Right cardiac atrium (tissue), 5 donors: ENCODE data around the gene TRPM5. TPM values are rescaled to one million over a fixed set of nuclear protein-coding genes. Genes with fewer than 3 reads are reported as not detected.
"Not testable (repeated sequence)": the region's sequence is repeated elsewhere in the genome, so short reads cannot be mapped to it uniquely, and the experiment has no call there.

Source experiments
- ATAC-seq, 2 donors: fragments of 200-7000 bp; cut with Tn5 transposase; one replicate each; pipeline versions ENCODE4 v1.8.0 to v1.9.1; 2020; ENCODE audit warnings: moderate library complexity in 2 of 2, mild to moderate bottlenecking in 1 of 2
- DNase-seq, 3 donors: peaks; one replicate each; pipeline ENCODE4 v3.0.0-alpha.2; 2020
- H3K27ac ChIP-seq: one replicate; pipeline ENCODE4 v1.5.1; 2013; ENCODE audit warnings: mild to moderate bottlenecking, low read length, control low read depth, moderate library complexity
- H3K27me3 ChIP-seq: one replicate; pipeline ENCODE4 v1.6.1; 2013; ENCODE audit not compliant: control insufficient read depth, insufficient read depth
- H3K4me1 ChIP-seq: one replicate; pipeline ENCODE4 v1.6.1; 2013; ENCODE audit warnings: low read length; ENCODE audit not compliant: control insufficient read depth, insufficient read depth
- H3K4me3 ChIP-seq: one replicate; pipeline ENCODE4 v1.5.1; 2013; ENCODE audit warnings: low read length, control low read depth
- H3K9me3 ChIP-seq: one replicate; pipeline ENCODE4 v1.6.1; 2013; ENCODE audit warnings: low read length; ENCODE audit not compliant: control insufficient read depth
- WGBS: extraction: QIAGEN DNeasy Blood & Tissue Kit; methylation state at CpG from one replicate; pipeline ENCODE4 v1.1.7; 2013; 5-methylcytosine and 5-hydroxymethylcytosine counted together
- intact Hi-C, 4 donors: fragments of 100-400 bp; cut with DNase I; formaldehyde crosslinking; loops; one replicate each; pipeline versions ENCODE4 v1.11.0 to v1.14.0; 2022 to 2023
- long read RNA-seq, 4 donors: library from polyadenylated mRNA; unstranded; transcript quantifications; one replicate each; pipeline ENCODE4 v2.0.0, GENCODE V29; 2020 to 2021
- polyA plus RNA-seq: library from polyadenylated mRNA; stranded (reverse); fragments of 200-250 nt; gene quantifications from one replicate; pipeline ENCODE4 v1.2.3, GENCODE V29; 2013
- total RNA-seq, 4 donors: library from RNA; stranded (reverse); fragmentation: NEBNext Ultra II Directional; extraction: Animal tissue kit (Norgen Biotek cat#: 25700); gene quantifications; one replicate each; pipeline ENCODE4 v1.2.1, GENCODE V29; 2021
- donor health status: healthy with polysubstance abuse.
- donor health status: DM: no; HTN: yes; CAD: no.
- donor health status: DM: no; HTN: no; CAD: no.
- donor health status: DM: no; HTN: yes; CAD: no; lungs with severe emphysema.
- donor health status: DM: yes; HTN: yes; CAD: no.

The TRPM5 gene
- total RNA-seq (not detected), polyA plus RNA-seq (0.02 TPM)
- long read RNA-seq, donor 1, result 0 reads
- long read RNA-seq, donor 2, partial matches to known transcripts, result 0 of 1 reads
- long read RNA-seq, donor 2, other reads (novel, unspliced or antisense), result 1 of 1 reads
- long read RNA-seq, donor 3, result 0 reads
- long read RNA-seq, donor 4, result 0 reads

DNA sequence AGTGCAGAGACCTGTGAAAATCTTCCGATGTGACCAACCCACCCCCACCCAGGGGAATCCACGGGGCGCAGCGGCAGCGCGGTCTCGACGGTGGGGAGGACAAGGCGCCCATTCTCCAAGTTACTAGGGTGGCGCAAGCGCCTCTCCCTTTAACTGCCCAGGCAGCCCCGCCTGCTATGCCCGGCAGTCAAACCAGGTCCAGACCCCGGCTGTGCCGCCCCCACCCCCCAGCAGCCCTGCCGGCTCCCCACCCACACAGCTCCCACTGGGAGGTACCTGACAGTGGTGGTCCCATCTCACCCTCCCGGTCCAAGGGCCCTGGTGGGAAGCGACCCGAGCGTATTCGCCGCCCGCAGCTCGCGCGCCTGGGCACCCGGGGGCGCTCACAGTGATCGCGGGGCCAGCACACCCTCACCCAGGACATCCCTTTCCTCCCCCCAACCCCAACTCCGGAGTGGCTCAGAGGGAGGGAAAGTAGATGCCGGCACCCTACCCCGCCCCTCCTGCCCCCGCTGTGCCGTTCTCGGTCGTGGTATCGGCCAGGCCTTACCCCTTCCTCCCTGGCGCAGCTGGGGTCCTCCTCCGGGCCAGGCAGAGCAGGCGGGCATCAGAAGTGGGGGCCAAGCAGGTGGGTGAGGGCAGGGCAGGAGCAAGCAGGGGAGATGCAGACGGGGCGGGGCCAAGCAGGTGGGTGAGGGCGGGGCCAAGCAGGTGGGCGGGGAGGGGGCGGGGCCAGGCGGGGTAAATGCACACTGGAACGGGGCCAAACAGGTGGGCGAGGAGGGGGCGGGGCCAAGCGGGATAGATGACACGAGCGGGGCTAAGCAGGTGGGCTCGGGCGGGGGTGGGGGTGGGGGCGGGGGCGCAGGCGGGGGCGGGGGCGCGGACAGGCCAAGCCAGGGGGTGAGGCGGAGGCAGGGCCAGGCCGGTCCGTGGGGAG is at the start of gene TRPM5:
TRPM5 (minus strand) TSS at position 634 of the 940 bp plus-strand sequence. CDS start 21,478 bp downstream, outside the sequence.
- H3K4me3 ChIP-seq, result peak within 1 kb of the TSS; percentile 65
- peak; percentile 8 to 11 for ATAC-seq
- intact Hi-C loops, result no loop called here
- peak in 2 of 3 donors; percentile 54 to 76 for DNase-seq
- no peaks in the 10 kb centered on the region for H3K4me1 ChIP-seq
- H3K27ac ChIP-seq, result no peak within 1 kb of the TSS
- 7% methylated on average over 62 of the region's 64 CpGs for WGBS
- H3K9me3 ChIP-seq, result no peaks in the 10 kb centered on the region
- no peaks in the 10 kb centered on the region for H3K27me3 ChIP-seq

- no peaks in the 10 kb centered on the region for H3K27me3 ChIP-seq
- DNase-seq (no peak), ATAC-seq (no peak)
- H3K4me1 ChIP-seq, result no peaks in the 10 kb centered on the region
- no peak overlapping the region for H3K4me3 ChIP-seq
- intact Hi-C loops, result no loop called here
- H3K9me3 ChIP-seq, result no peaks in the 10 kb centered on the region
- 30% methylated on average over 2 of the region's 2 CpGs for WGBS
- no peak overlapping the region for H3K27ac ChIP-seq
Measured at GRCh38 chr11:2489083-2489482, 44.8 kb upstream of the TRPM5 start.

GRCh38 chr11:2488004-2488403 is 43.7 kb upstream of the TRPM5 start:
- H3K9me3 ChIP-seq, result no peaks in the 10 kb centered on the region
- H3K27ac ChIP-seq, result no peak overlapping the region
- ATAC-seq (no peak), DNase-seq (no peak)
- intact Hi-C loops, result no loop called here
- H3K4me1 ChIP-seq, result peaks cover under 1% of the 10 kb centered on the region
- H3K27me3 ChIP-seq, result no peaks in the 10 kb centered on the region
- H3K4me3 ChIP-seq, result no peak overlapping the region

DNA sequence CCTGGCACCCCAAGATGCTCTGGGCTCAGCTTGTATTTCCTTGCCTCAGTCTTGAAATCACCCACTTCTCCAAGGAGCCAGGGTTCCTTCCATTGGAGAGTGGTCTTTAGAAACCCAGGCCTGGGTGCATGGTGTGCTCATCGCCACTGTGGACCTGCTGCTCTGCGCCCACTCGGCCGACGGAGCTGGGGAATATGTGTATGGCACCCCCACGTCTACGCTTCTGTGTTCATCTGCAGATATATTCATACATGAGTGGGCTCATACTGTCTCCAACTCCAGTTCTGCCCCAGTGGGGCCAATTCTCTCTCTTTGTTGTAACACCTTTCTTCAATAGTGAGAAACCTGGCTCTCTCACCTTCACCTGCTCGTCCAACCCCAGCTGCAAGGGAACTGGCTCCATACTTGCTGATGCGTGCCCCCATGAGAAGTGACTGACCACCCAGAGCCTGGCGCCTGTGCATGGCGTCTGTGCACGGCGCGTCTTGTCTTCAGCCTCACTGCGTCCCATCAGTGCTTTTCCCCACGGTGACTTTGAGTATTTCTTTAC is 40.3 kb upstream of the TRPM5 start:
- Histone ChIP-seq H3K27me3 (no peaks in the 10 kb centered on the region), H3K27ac (no peak overlapping the region), H3K4me3 (no peak overlapping the region), H3K9me3 (no peaks in the 10 kb centered on the region), H3K4me1 (peaks cover 4% of the 10 kb centered on the region)
- intact Hi-C loops, result no loop called here
- ATAC-seq (no peak), DNase-seq (no peak)
- WGBS, result 92% methylated on average over 16 of the region's 16 CpGs

DNA sequence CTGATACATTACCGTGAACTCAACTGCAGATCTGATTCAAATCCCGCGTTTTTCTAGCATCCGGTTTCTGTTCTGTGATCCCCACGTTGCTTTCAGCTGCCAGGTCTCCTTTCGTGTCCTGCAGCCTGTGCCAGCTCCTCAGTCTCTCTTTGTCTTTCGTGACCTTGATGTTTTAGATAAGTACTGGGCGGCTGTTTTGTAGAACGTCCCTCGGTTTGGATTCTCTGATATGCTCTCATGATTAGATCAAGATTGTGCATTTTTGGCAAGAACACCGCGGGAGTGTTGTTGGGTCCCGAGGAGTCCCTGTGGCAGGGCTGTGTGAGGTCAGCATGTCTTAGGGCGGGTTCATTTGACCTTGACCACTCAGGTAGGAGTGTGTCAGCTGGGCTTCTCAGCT is 39.1 kb upstream of the TRPM5 start:
- Histone ChIP-seq H3K27me3 (no peaks in the 10 kb centered on the region), H3K4me1 (peaks cover 4% of the 10 kb centered on the region), H3K9me3 (no peaks in the 10 kb centered on the region), H3K27ac (no peak overlapping the region), H3K4me3 (no peak overlapping the region)
- WGBS, result 29% methylated on average over 14 of the region's 14 CpGs
- ATAC-seq (no peak), DNase-seq (no peak)
- intact Hi-C loops, result no loop called here

DNA sequence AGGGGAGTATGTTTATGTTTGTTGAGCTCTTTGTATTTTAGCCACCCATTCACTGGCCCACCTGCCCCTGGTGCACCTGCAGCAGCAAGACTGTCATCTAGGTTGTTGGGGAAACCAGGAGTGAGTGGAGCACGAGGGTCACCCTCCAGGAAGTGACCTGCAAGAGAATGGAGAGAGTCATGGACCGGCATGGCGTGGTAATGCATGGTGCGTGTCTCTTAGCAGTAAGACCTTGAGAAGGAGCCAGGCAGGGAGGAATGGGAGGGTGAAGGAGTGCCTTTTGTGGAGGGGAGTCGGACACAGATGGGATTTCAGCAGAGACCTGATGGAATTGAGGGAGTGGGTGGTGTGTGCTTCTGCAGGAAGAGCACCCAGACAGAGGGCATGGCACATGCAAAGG is 38.4 kb upstream of the TRPM5 start:
- Histone ChIP-seq H3K27me3 (no peaks in the 10 kb centered on the region), H3K27ac (no peak overlapping the region), H3K4me3 (no peak overlapping the region), H3K4me1 (peaks cover 4% of the 10 kb centered on the region), H3K9me3 (no peaks in the 10 kb centered on the region)
- intact Hi-C loops, result no loop called here
- ATAC-seq, result peak in 1 of 2 donors; percentile 12
- DNase-seq, result no peak
- WGBS, result 60% methylated on average over 5 of the region's 5 CpGs

DNA sequence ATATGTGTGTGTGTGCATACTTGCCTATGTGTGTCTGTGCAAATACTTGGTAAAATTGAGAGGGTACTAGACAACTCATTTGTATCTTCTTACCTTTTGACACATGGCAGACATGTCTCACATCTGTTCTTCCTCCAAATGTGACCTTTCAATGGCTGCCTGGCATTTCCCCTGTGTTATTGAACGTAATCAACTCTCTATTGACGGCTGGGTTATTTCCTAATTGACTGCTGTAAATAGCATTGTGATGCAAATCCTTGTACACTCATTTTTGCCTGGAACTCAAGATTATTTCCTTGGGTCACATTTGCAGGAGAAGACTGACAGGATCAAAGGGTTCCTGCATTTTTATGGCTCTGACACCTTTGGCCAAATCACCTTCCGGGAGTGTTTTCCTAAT is 37.9 kb upstream of the TRPM5 start:
- DNase-seq, result no peak
- Histone ChIP-seq H3K9me3 (no peaks in the 10 kb centered on the region), H3K27ac (no peak overlapping the region), H3K27me3 (no peaks in the 10 kb centered on the region), H3K4me3 (no peak overlapping the region), H3K4me1 (peaks cover 4% of the 10 kb centered on the region)
- WGBS, result 45% methylated on average over 3 of the region's 3 CpGs
- no peak for ATAC-seq
- intact Hi-C loops, result no loop called here

DNA sequence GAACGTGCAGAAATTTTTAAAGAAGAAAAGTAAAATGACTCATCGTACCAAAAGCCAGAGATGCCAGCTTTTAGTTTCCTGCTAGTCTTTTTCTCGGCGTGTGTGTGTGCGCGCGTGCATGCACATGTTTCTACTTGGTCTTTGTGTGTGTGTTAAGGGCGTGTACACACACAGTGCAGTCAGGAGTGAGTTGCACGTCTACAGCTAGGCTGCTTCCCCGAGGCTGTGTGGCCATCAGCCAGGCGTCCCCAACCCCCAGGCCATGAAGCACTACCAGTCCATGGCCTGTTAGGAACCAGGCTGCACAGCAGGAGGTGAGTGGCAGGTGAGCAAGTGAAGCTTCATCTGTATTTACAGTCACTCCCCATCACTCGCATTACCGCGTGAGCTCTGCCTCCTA is 36.9 kb upstream of the TRPM5 start:
- intact Hi-C loops, result no loop called here
- DNase-seq, result no peak
- Histone ChIP-seq H3K27me3 (no peaks in the 10 kb centered on the region), H3K4me3 (no peak overlapping the region), H3K9me3 (no peaks in the 10 kb centered on the region), H3K4me1 (peaks cover 4% of the 10 kb centered on the region), H3K27ac (no peak overlapping the region)
- peak in 1 of 2 donors; percentile 31 for ATAC-seq
- 77% methylated on average over 14 of the region's 14 CpGs for WGBS

- Histone ChIP-seq H3K27ac (no peak overlapping the region), H3K27me3 (no peaks in the 10 kb centered on the region), H3K9me3 (no peaks in the 10 kb centered on the region), H3K4me3 (no peak overlapping the region), H3K4me1 (peaks cover 4% of the 10 kb centered on the region)
- 65% methylated on average over 7 of the region's 7 CpGs for WGBS
- DNase-seq, result no peak
- intact Hi-C loops, result no loop called here
- peak in 1 of 2 donors; percentile 73 for ATAC-seq
Measured at GRCh38 chr11:2480874-2481220, 36.5 kb upstream of the TRPM5 start.

- intact Hi-C loops, H3K4me1 ChIP-seq, H3K27ac ChIP-seq, H3K27me3 ChIP-seq, H3K9me3 ChIP-seq, DNase-seq, H3K4me3 ChIP-seq, ATAC-seq: not testable (repeated sequence)
- 66% methylated on average over 6 of the region's 6 CpGs for WGBS
Measured at GRCh38 chr11:2480067-2480873, 36.0 kb upstream of the TRPM5 start.
